ENCODE results near the gene RAMACL. TPM values are rescaled to one million over a fixed set of nuclear protein-coding genes. Genes with fewer than 3 reads are reported as not detected.

The RAMACL gene
- total and polyA plus RNA-seq, 2 of the 13 experiments (the other 11 are each of a cell fraction or from before 2014, with no cell fraction given): 0.09 to 0.29 TPM

- TF ChIP-seq ZNF580 (CRISPR knock-in tag; IDR thresholded peaks at IDR 0.05; ENCODE audit: borderline replicate concordance, low read depth) (no peak), ZNF672 (CRISPR knock-in tag; IDR thresholded peaks at IDR 0.05) (no peak), SOX6 (IDR thresholded peaks at IDR 0.05) (no peak), SOX6 (CRISPR knock-in tag; IDR thresholded peaks at IDR 0.05) (no peak), RFX5 (IDR thresholded peaks at IDR 0.05; ENCODE audit: low read depth, low read length) (no peak), MXD1 (CRISPR knock-in tag; IDR thresholded peaks at IDR 0.05) (no peak), TSC22D2 (CRISPR knock-in tag; IDR thresholded peaks at IDR 0.05; ENCODE audit: borderline replicate concordance) (no peak)
These were observed 15.4 kb downstream of the RAMACL start (continued) for GRCh38 chr6:166570929-166571713.

- FAIRE-seq (no peak), ATAC-seq (no peak), DNase-seq (ENCODE audit: low spot score) (no peak)
- ChIA-PET POLR2A (no interaction called here), CTCF (ENCODE audit: low intra/inter-chr PET ratio, low total read pairs) (no interaction called here)
- H3K4me3 ChIP-seq (replicated peaks in 1 of 3; ENCODE audit: insufficient read depth in 1 of 3, low read depth in 2 of 3, low read length in 3 of 3): no peak overlapping the region
- H2AFZ ChIP-seq (ENCODE audit: low read length): no peak overlapping the region
- no peak overlapping the region for H3K27ac ChIP-seq (ENCODE audit: extremely low read length, insufficient read depth, low read length)
- intact Hi-C loops (cut with micrococcal nuclease; ENCODE audit: unreplicated experiment): no loop called here
- no peaks in the 10 kb centered on the region for H3K9me3 ChIP-seq (ENCODE audit: low read length)
- in situ Hi-C loops (cut with HindIII; ENCODE audit: extremely low pct_ligation_motif_present, low pct_unique_long_range_greater_than_20kb): no loop called here
- no peak overlapping the region for H3K4me2 ChIP-seq (ENCODE audit: low read depth, low read length)
- H3K9ac ChIP-seq (ENCODE audit: insufficient read depth, low read depth, low read length): no peak overlapping the region
- no peaks in the 10 kb centered on the region for H3K79me2 ChIP-seq (ENCODE audit: insufficient read depth, low read length)
- BruUV-seq (replicated peaks): no TSS peak
- 52% methylated on average over 13 of the region's 13 CpGs for WGBS (ENCODE audit: low lambda C conversion rate)
- no peaks in the 10 kb centered on the region for H3K36me3 ChIP-seq (replicated peaks in 1 of 2; ENCODE audit: control insufficient read depth in 1 of 2, insufficient read depth in 2 of 2, low read length in 2 of 2)
- no peaks in the 10 kb centered on the region; the same call in 1 of the 2 replicates for H4K20me1 ChIP-seq (ENCODE audit: insufficient read depth, low read length)
- no peaks in the 10 kb centered on the region for H3K4me1 ChIP-seq (ENCODE audit: insufficient read depth, low read length)
- H3K27me3 ChIP-seq (ENCODE audit: control insufficient read depth in 1 of 2, insufficient read depth in 2 of 2, low read length in 2 of 2): peaks cover 11 to 78% of the 10 kb centered on the region in 2 experiments; a peak in 3 of 5 replicates
- no peak for TF ChIP-seq SP1 (IDR thresholded peaks at IDR 0.05)
- no peak for TF ChIP-seq SP1 (CRISPR knock-in tag; IDR thresholded peaks at IDR 0.05)
- no peak for TF ChIP-seq TEAD2 (CRISPR knock-in tag; IDR thresholded peaks at IDR 0.05)
- no peak for TF ChIP-seq CREB1 (IDR thresholded peaks at IDR 0.05)
- TF ChIP-seq CREB1 (CRISPR knock-in tag; IDR thresholded peaks at IDR 0.05): no peak
- TF ChIP-seq ATM (IDR thresholded peaks at IDR 0.05; ENCODE audit: borderline replicate concordance): no peak
- no peak for TF ChIP-seq ZEB1 (IDR thresholded peaks at IDR 0.05; ENCODE audit: insufficient replicate concordance, low read depth)
- TF ChIP-seq REXO4 (CRISPR knock-in tag; IDR thresholded peaks at IDR 0.05; ENCODE audit: borderline replicate concordance): no peak
- no peak for TF ChIP-seq CHD2 (IDR thresholded peaks at IDR 0.05; ENCODE audit: low read depth, low read length)
These were observed 17.3 kb downstream of the RAMACL start for GRCh38 chr6:166569206-166569605.

Data from HepG2 (cell line).